DMS79 treated with DMSO at 0.1 percent for 48 hours (cell line): ENCODE measurements around the gene DHRS12.

Source experiments
- DNase-seq: peaks from one replicate; lab custom pipeline; 2025; lab: John Stamatoyannopoulos, UW

DHRS12 gene

DNA sequence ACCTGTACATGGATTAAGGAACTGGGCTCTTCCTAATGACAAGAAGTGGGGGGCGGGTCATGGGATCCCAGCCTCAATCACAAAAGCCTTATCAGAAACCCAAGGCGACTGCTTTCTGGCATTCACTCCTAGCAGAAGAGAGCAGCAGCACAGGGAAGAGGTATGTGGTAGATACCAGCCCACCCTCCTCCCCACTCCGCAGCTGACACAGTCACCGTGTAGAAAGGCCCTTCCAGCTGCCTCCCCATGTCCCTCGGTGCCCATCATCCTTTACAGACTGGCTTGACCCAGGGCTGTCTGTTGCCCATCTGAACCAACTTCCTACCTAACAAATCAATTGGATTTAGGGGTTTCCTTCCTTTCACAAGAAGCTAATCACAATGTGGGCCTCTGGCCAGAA is 3.1 kb upstream of the DHRS12 start:
- no peak for DNase-seq

DNA sequence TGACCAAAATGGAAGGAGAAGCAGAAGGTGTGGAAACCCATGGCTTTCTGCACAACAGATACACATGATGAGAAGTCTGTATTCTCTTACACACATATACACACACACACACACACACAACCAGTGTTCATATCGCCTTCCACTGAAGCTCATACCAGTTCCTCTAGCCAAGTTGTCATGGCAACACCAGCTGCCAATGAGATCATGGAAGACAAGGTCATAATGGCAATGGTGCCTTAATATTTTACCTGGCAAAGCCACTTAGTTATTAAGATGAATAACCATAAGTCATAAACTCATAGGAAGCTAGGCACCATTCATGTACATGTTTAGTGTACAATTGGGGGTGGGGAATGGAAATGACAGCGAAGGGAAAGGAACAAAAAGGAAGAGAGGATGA is 2.6 kb upstream of the DHRS12 start:
- DNase-seq, result no peak

DNA sequence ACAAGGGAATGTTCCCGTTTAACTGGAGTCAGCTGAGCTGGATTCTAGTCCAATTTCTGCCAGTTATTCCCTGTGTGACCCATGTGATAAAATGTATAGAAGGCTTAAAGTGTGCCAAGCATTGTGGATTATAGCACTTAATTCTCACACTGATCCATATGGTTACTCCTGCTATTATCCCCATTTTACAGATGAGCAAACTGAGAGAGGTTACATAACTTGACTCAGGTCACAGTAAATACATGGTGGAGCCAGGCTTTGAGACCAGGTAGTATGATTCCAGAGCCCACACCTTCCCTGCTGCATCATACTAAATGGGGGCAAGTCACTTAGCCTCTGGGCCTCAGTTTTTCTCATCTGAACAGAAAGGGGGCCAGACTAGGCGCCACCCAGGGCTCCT is 2.0 kb upstream of the DHRS12 start:
- no peak for DNase-seq

DNA sequence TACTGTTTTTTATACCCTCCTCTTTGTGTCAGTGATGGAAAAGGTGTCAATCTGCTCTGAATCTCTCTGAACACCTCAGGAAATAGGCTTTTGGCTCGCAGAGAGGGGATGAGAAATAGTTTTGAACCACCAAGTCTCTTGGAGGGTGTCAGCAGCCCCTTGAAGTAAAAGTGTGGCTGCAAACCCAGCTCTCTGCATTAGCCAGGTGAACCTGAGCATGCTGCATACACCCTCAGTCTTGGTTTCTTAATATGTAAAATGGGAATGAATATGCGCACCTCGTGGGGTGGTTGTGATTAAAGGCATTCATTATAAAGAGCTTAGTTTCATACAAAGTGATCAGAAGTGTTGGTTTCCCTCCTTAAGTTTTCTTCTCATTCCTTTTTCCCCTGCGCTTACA is 1.4 kb upstream of the DHRS12 start:
- DNase-seq, result no peak

DNA sequence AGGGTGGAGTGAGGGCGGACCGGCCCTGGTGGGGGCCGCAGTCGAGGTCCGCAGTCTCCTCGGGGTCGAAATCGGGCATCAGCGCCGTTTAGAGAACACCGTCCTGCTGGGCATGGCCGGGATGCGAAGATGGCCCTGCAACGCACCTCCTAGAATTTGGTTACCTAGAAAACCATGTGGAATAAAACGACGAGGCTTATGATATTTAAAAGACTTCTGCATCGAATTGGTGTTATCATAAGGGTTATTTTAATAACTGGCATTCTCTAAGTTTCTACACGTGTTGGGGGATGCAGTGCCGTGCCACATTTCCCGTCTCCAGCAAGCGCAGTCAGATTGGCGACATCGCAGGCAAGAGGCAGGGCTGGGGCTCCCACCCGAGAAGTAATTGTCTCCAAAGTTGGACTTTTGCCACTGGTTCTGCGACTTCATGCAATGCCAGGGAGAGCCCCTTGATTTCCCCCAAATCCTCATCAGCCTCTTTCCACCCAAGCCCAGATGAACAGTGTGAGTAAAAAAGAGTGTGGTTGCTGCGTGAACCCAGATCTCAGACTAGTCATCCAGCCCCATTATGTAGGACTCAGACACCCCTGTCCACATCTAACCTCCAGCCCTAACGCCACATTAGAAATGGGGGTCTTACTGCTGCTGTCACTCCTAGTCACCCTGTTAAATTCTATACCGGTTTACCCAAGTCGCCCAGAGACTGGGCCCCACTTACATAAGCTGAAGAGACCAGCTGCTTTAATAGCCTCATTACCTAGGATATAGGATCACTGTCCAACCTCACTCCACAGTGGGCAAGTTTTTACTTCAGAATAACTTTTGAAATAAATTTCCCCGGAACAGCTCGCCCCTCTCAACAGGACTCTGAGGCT is 571 bp upstream of the DHRS12 start:
- peak; percentile 19 for DNase-seq

DNA sequence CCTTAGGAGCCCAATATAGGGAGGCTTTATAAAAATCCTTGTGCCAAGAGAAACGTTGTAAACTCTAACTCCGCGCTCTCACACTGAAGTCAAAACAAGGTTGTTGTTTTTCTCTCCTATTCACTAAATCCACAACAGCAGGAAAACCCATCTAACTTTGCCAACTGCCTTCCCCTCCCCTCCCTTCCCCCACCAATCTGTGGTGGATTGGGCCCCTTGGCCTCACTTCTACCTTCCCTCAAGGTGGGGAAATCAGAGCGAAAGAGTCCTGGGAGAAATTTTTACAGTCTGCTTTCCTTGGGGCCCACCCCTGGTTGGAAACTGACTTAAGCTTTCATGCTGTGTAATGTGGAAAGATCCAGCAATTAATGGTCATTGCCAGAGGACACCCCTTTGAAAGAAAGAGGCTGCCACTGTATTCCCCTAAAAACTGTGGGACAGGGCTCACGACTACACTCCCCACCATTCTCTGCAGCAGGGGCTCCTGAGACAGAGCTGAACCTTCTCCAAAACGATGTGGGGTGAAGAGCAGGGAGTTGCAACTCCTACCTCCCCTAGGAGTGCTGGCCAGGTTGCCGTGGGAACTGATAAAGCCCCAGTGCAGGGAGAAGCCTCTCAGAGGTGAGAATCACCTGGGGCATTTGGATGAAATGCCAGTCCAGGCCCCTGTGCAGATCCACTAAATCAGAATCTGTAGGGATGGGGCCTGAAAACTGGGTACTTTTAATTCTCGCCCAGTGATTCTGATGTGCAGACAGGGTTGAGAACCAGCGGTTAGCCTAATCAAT is 1.1 kb downstream of the DHRS12 start:
- DNase-seq, result no peak

DNA sequence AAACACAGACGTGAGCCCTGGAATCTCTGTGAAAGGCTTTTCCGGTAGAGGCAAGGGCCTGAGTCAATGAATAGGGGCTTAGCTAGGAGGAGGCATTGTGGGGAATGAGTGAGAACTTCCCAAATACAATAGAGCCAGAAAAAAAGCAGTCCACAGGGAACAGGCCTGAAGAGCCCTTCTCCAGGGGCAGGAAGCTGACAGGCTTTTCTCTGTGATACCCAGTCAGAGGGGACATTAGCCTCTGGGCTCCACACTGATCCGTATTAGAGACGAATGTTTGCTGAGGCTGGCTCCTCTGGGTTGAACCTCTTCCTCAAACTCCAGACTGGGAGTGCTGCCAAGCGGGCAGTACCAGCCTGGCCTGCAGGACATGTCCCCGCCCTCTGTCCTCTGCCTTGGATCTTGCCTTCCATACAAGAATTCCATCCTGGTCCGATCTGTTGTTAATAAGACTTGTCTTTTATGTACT is 2.3 kb downstream of the DHRS12 start:
- peak; percentile 33 for DNase-seq

GRCh38 chr13:51800486-51800885 is 3.5 kb downstream of the DHRS12 start:
- no peak for DNase-seq

- DNase-seq, result no peak
These were observed 4.7 kb downstream of the DHRS12 start for GRCh38 chr13:51799261-51799660.

GRCh38 chr13:51797664-51798488 is 6.1 kb downstream of the DHRS12 start:
- DNase-seq, result peak; percentile 79

- no peak for DNase-seq
These were observed 7.4 kb downstream of the DHRS12 start for GRCh38 chr13:51796546-51796945.

GRCh38 chr13:51795419-51795818 is 8.5 kb downstream of the DHRS12 start:
- no peak for DNase-seq

- peak; percentile 12 for DNase-seq
These were observed 9.0 kb downstream of the DHRS12 start for GRCh38 chr13:51794964-51795363.

DNA sequence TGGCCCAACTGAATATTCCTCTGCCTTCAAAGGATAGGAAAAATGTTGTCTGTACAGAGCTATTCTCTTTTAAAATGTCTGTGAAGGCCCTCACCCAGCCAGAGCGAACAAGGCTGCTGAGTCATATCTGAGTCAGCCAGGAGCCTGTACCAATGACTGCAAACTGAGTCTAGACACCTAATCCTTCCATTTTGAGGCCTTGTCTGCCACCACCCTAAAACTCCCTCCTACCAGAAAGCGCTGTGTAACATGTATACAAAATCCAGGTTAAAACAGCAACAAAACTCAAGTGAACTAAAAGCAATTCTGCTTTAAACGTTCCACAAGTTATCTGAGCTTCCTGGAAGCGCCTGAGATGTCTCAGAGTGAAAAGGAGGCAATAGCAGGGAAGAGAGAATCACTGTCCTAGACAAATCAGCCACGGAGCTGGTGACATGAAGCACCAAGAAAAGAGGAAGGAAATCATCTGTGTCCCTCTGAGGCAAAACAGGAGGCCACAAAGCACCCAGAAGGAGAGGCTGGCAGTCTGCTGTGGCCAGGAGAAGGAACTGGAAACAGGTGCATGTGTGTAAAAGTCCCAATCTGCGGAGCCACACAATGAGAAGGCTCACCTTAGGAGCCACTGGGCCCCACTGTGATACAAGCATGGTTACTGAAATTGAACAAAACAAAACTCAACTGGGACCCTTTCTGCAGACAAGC is 10.2 kb downstream of the DHRS12 start:
- no peak for DNase-seq

DNA sequence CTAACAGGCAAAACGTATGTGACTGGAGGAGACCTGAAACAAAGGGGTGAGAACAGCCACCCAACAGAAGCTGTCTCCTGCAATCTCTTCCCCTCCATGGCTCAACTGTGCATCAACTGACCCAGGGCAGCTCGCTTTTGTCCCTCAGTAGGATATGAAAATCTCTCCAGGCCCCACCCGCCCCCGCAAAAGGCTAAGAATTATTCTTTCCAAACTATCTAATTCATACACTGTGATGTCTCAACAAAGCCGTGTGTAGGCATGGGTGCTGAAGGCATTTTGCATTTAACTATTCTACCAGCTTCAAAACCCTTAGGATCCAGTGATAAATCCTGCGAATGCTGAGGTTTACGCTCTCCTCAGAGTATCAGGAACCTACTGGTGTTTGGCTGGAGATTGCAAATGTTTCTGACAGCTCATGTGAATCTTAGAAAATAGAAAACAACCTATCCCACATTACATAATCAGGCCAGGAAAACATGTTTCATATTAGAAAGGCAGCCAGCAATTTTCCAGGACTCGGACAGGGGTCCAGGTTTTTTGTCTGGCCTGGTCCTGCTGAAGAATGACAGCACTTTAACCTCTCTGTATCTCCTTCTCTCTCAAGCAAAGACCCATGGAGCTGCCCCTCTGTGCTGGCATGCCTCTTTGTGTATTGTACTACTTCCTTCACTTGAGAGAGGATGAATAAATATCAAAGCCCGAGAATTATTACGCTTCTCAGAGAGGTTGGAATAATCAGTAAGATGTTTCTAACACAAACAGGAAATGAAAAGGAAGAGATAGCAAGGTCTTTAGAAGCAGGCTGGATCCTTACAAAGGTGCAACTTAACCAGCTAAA is 17.3 kb downstream of the DHRS12 start:
- peak; percentile 22 for DNase-seq

DNA sequence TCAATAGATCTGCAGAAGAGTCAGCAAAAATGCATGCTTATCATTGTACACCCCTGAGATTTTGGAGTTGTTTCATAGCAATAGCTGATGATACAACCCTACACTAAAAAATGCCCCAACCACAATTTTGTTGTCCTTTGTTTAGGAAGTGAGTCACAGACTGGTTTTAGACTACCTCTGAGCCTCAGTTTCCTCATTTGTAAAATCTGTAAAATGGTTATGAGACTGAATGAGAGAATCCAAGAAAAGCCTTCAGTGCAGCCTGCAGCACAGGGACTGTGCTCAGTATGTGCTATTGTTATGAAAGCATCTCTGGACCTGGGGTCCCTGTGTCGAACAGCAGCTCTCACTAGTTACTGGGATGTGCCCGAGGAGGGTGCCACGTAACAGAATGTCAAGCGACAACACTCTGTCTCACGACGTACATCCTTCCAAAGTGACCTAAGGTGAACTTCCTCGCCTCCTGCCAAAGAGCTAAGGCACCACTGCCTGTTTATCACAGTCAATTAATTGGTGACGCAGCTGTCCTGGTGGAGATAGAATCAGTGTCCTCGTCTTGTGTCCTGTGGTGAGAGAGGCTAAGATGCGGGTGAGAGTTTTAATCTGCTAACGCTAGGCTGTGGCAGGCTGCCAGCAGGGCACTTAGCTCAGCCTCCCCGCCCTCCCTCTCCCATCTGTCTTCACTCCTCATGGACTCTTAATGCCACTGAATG is 18.1 kb downstream of the DHRS12 start:
- DNase-seq, result peak; percentile 91

DNA sequence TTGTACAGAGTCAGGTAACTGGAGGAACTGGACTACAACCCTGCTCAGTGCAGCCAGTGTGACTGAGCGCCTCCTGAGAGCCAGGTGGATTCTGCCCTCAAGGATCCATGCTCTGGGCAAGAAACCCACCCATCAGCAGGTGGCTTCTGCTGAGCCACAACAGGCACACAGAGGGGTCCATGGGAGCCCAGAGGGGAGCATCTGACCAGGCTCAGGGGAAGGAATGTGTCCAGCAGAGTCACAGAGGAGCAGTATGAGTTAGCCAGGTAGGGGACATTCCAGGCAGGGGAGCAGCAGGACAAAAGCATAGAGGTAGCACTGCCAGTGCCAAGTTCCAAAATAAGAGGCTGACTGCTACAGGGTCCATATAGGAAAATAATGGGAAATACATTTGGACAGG is 19.9 kb downstream of the DHRS12 start:
- DNase-seq, result no peak

GRCh38 chr13:51783428-51784094 is 20.4 kb downstream of the DHRS12 start:
- DNase-seq, result no peak

- DNase-seq, result peak; percentile 18
These were observed 21.8 kb downstream of the DHRS12 start for GRCh38 chr13:51782026-51782710.
